H1 (cell line): Measurements from ENCODE around the gene OSBPL5. TPM values are rescaled to one million over a fixed set of nuclear protein-coding genes. Genes with fewer than 3 reads are reported as not detected.

ENCODE experiments used
- MAFK ChIP-seq: IDR thresholded peaks from 2 replicates; pipeline ENCODE4 v1.6.1; 2012; ENCODE audit warnings: low read depth, mild to moderate bottlenecking, improper control_type of control experiment, low read length
- RAD21 ChIP-seq, 2 experiments: IDR thresholded peaks in 1 of 2; conservative IDR thresholded peaks in 1 of 2; 2 replicates each; pipeline ENCODE4 v1.6.1; 2011; ENCODE audit warnings: low read depth in 2 of 2, low read length in 2 of 2, improper control_type of control experiment in 1 of 2, inconsistent platforms in 1 of 2, mild to moderate bottlenecking in 1 of 2, moderate library complexity in 1 of 2
- SIRT6 ChIP-seq: IDR thresholded peaks from one replicate; pipeline ENCODE4 v1.7.1; 2012; ENCODE audit warnings: low read length, inconsistent platforms
- SP2 ChIP-seq: IDR thresholded peaks from 2 replicates; pipeline ENCODE4 v1.6.1; 2012; ENCODE audit warnings: mild to moderate bottlenecking, low read length, inconsistent platforms
- SP4 ChIP-seq: IDR thresholded peaks from 2 replicates; pipeline ENCODE4 v1.6.1; 2012; ENCODE audit warnings: low read length, inconsistent platforms
- TAF7 ChIP-seq: optimal IDR thresholded peaks from 2 replicates; pipeline ENCODE3; 2011; ENCODE audit warnings: low read depth, mild to moderate bottlenecking, inconsistent platforms, low read length, moderate library complexity, borderline replicate concordance
- ZNF274 ChIP-seq: IDR thresholded peaks from 2 replicates; pipeline ENCODE4 v1.7.0; 2012; ENCODE audit warnings: low read length, borderline replicate concordance; ENCODE audit errors: extremely low read depth
- polyA plus RNA-seq, 7 experiments: library from polyadenylated mRNA; depleted of rRNA in 3 of 7; stranded (reverse) in 5 of 7; unstranded in 2 of 7; fragments of >200 nt in 5 of 7; fragments of 200-250 nt in 2 of 7; gene quantifications; 1 replicate in 5 of 7; 2 replicates in 1 of 7; 4 replicates in 1 of 7; pipeline versions ENCODE4 v1.2.1 to v1.2.3, GENCODE V29; 2011 to 2013; ENCODE audit warnings: missing spikeins in 2 of 7, mixed read lengths in 2 of 7
- total RNA-seq: library from RNA; stranded (reverse); fragmentation: NEBNext Ultra II Directional; extraction: Animal tissue kit (Norgen Biotek cat#: 25700); gene quantifications from 2 replicates; pipeline ENCODE4 v1.2.1, GENCODE V29; 2021

Gene OSBPL5
- total and polyA plus RNA-seq, 2 of the 8 experiments (the other 6 are each of a cell fraction or from before 2014, with no cell fraction given), result 3.4 to 9.9 TPM

DNA sequence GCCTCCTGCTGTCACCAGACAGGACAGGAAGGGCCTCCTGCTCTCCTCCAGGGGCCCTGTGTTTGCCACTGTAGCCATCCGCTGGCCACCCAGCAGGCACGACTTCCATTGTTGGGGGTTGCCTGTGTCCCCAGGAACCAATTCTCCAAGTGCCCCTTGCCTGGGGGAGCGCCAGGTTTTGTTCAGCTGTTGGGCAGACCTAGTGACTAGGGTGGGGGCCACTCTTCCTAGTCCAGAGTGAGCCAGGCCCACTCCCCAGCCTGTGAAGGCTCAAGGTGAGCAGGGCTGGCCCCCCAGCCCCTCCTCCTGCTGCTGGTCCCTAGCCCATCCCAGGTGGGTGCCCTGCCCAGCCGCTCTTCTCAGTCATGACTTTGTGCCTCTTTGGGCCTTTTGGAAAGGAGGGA, 30.9 kb downstream of the OSBPL5 start (continued):
- TF ChIP-seq TAF7, result no peak
- no peak for TF ChIP-seq RAD21 (IDR thresholded peaks at IDR 0.05 in 1 of 2, conservative IDR thresholded peaks at IDR 0.05 in 1 of 2; ENCODE audit: low read depth in 2 of 2, low read length in 2 of 2)
- TF ChIP-seq SP2, result no peak
- TF ChIP-seq SP4, result no peak
- no peak for TF ChIP-seq MAFK
- no peak for TF ChIP-seq SIRT6
- no peak for TF ChIP-seq ZNF274
